T-helper 1 cell (primary cell): Measurements from ENCODE around the gene MED31.
A peak's percentile ranks its signal among the peaks of the same experiment; 100 is the strongest.
"Not testable (repeated sequence)": the region's sequence is repeated elsewhere in the genome, so short reads cannot be mapped to it uniquely, and the experiment has no call there.

Source experiments
- DNase-seq, 5 donors: peaks; one replicate each; pipeline ENCODE4 v3.0.0-alpha.2; 2012 to 2020
- total RNA-seq, 4 donors: gene quantifications; one replicate each; lab custom pipeline; 2026; lab: John Stamatoyannopoulos, UW

MED31 gene
- 18.2 to 29.2 (median 23.4) reads per million in 4 donors for total RNA-seq

DNA sequence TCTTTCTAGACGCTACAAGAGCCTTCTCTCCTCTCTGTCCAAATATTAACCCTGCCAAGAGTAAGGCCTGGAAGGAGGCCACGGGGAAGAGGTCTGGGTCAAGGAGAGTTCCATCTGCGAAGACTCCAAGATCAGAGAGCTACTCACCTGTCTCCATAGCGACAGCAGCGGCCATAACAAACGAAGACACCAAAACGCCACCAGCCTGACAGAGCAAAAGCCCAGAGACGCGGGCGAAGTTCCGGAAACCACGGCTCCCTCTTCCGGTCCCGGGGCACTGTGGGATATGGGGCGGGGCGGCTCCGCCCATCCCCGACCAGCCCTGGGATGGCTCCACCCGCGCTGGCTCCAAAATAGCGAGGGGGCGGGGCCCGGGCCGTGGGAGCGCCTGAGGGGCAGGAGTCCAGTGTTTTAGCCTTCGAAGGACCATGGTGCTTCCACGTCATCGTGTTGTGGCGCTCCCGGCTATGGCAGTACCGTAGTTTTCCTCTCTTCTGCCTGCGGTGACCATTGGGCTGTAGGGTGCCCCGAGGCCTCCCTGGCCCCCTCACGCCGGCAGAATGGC, at the start of gene MED31, which contains the start of gene C17orf100:
Gene MED31 (minus strand): TSS at position 252 of the 565 bp plus-strand sequence. CDS start 77 bp downstream, at position 175.
Gene C17orf100 (plus strand): TSS at position 409 of the 565 bp plus-strand sequence. CDS start 152 bp downstream, at position 561.
- peak; percentile 87 to 94 (median 92) for DNase-seq

DNA sequence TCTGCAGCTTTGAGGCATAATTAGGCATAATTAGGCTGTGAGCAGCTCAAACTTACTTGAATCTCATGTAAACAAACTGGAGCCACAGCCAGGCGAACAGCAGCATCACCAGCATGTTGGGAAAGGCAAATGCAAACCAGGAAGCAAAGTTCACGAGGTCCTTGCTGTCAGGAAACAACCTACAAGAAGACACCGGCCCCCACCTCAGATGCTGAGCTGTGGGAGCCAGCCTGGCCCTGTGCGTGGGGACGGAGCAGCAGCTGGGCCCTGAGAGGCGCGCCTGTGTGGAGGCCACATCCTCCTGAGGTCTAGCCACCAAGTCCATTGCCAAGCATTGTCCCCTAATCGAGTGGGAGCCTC, 49.5 kb upstream of the MED31 start:
- DNase-seq, result no peak

DNA sequence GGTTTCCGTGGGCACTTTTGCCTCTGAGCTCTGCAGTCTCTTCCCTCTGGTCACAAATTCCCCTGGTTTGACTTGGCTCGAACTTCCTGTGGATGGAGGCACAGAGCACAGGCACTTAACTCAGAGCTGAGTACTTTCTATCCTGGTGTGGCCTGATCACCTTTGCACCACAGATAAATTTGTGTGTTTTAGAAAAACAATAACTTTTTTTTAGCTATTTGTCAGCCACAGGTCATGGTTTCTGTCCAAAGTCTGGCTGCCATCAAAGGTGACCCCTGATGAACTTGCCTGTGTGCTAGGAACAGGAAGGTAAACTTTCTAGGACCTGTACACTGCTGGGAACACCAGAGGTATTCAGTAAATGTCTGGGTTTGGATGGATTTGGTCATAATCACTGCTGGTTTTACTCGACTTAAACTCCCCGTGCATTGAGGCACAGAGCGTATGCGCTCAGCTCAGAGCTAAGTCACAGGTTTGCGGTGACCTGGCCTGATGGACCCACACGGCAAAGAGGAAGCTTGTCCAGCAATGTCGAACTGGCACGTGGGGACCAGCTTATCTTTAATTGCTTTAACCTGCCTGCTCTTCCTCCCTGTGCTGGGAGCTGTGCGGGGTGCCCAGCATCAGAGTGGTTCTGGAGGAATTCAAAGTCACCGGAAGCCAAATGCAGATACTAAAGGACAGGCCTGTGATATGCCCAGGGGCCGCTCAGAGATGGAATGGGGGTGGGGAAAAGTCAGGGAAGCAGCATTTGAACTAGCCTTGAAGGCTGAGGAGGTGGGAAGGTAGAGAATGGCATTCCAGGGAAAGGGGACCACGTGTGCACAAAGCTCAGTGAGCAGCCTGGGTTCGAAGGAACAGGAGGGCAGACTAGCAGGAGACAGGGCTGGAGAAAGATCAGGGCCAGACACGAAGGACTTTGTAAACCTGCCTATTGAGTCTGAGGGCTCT, 48.9 kb upstream of the MED31 start:
- no peak for DNase-seq

DNA sequence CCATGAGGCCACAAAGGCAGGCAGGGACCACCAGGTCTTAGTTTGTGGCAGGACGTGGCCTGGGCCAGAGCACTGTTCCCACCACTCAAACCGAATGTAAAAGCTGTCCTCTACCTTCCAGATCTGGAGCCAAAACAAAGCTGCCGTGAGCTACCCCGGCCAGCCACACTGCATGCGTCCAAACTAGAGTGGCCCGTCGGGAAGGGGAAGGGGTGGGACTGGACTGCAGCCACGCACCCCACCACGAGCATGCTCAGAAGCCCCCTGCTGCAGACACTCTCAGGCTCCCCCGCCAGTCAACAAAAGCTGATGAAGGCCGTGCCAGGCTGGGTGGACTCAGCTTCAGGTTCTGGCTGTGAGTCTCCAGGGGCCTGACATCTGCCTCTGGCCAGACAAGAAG, 46.6 kb upstream of the MED31 start:
- DNase-seq, result no peak

DNA sequence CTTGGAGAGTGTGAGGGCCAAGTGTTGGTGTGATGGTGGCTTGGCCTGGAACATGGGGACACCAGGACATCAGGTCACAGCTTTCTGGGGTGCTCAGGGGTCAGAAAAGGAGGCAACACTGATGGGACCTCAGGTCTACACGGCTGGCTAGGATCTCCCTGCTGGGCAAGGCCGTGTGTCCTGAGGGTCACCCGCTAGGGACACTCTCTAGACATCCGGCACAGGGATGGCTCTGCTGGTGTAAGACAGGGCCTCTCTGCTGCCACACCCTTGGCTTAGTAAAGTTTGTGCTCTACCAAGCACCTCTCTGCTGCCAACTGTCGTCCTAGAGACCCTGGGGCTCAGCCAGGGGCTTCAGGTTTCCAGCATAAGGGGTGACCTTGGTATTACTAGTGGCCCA, 45.5 kb upstream of the MED31 start:
- DNase-seq, result no peak

DNA sequence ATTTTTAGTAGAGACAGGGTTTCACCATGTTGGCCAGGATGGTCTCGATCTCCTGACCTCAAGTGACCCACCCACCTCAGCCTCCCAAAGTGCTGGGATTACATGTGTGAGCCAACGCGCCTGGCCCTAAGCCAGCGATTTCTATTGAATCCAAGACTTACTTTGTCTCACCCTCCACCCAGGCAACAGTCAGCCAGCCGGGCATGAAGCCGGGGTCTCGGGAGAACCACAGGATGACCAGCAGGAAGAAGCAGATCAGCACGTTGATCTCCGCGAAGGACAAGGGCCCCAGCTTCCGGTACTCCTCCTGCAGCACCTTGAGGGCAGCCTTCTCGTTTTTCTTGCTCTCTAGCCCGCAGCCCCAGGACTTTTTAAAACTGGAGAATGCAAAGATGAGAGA, 44.2 kb upstream of the MED31 start:
- DNase-seq, result no peak

DNA sequence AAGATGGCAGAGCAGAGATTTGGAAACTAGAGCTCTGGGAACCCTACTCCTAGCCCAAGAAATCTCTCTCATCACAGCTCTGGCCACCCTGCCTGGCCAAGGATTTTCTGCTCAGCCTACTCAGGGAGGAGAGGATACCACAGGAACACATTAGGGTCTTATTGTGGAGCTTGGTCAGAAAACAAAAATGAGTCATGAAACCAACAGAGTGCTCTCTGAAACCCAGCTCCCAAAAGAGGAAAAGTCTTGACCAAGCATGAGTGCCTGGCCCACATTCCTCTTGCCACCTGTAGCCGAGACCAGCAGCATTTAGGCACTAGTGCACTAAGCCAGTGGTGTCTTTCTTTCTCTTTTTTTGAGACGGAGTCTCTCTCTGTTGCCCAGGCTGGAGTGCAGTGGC, 43.6 kb upstream of the MED31 start:
- DNase-seq, result no peak

DNA sequence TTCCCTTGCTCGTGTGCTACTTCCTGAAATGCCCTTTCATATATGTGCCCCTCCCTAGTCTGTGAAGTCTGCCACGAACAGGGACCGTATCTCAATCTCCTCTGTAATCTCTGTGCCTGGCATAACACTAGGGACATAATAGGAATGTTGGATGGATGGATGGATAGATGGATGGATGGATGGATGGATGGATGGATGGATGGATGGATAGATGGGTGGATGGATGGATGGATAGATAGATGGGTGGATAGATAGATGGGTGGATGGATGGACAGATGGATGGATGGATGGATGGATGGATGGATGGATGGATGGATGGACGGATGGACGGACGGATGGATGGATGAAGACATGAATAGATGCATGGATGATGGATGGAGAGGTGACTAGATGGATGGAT, 40.6 kb upstream of the MED31 start:
- DNase-seq, result not testable (repeated sequence)

DNA sequence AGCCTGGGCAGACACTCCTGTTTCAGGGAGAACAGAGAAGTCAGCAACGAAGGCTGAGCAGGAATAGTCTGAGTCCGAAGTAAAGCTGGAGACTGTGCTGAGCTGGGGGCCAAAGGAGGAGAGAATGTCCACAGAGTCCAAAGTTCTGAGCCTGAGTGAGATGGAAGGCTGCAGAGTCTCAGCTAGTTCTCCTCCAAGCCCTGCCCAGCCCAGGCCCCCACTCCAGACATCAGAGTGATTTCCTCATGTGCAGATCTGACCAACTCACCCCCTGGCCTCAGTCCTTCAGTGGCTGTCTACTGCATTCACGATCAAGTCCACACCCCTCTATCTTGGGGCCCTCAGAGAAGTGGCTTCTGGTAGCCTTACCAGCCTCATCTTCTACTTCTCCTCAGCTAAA, 40.1 kb upstream of the MED31 start:
- DNase-seq, result no peak

DNA sequence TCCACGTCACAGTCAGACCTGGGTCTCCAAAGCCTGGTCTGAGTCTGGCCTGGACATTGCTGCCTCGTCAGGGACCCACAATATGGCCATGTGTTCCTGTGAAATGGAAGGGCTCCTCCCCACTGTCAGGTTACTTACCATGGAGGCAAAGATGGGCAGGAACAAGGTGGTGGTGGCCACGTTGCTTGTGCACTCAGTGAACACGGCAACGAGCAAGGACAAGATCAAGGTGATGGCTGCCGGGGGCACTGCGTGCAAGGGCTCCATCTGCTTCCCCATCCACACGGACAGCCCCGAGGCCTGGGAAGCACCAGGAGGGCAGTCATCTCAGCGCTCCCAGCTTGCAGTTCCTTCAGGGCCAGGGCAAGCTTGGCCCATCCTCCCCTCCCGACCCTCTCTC, 39.2 kb upstream of the MED31 start:
- no peak for DNase-seq

DNA sequence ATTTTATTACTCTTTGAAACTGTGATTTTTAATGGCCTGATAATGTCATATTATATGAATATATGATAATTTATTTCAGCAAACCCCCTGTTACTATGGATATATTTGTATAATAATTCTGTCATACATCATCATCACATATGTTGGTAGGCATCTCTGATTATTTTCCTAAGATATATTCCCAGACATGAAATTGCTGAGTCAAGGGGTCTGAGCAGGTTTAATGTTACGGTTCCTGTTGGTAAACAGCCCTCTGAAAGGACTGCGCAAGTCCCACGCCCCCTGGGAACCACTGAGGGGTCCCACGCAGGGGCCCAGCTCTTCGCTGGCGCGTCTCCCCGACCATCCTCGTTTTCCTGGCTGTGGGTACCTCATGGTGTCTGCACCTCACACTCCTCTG, 37.5 kb upstream of the MED31 start:
- no peak for DNase-seq

DNA sequence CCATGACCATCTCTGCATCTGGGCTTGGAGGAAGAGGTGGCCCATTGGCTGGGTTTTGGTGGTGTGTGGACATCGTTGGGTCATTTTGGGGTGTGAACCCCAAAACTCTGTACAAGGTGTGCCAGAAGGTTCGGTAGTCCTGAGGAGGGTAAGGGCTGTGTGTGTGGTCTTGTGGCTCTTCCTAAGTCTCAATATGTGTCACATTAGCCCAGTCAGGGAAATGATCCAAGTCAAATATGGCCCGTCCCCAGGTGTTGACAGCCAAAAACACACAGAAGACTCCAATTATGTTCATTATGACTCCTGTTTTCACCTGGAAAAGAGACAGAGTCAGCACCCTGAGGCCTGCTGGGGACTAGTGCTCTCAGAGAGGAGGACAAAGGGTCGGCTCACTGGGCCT, 34.6 kb upstream of the MED31 start:
- no peak for DNase-seq

DNA sequence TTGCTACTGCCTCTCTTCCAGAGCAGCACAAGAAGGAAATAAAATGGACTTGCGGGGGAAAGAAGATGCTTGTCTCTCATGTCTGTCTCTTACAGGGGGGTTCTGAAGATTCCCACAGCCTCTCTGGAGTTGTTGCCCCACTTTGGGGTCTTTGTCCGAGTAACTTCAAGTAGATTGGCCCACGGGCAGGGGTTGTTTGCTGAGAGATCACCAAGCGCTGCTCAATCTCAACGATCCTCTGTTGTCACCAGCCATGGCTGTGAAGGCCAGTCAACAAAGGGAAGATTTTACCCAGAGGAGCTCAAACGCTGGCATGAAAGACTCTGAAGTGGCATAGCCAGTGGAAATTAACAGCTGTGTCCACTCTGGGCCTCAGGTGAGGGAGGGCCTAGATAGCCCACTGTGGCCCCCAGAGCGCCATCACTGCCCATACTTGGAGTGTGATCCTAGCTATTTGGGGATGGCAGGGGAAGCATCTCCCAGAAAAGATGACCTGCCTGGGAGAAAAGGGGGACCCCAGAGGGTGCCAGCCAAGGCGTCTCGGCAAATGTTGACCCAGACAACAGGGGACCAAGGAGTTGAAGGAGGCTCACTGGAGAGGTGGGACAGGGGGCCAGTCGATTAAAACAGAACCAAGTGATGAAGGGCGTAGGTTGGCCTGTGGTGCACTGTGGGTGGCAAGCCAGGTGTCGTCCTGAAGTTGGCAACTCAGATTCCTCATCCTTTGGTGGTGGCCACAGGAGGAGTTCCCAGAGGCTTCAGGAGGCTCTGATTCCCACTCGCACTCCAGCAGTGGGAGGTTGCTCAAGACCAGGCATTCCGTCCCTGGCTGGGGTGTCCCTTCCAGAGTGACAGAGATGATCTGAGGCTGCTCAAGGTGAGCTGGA, 33.7 kb upstream of the MED31 start:
- no peak for DNase-seq

DNA sequence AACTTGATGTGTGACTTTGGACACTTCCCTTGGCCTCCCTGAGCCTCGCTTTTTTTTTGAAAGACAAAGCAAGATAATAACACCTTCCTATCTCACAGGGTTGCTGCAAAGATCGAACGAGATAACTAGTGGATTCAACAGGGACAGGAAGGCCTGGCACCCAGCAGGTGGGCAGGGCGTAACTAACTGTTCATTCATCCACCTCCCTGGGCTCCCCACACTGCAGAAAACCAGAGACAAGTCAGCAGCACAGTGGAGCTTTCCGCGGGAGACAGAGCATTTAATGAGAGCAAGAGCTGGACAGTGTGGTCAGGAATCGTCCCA, 33.0 kb upstream of the MED31 start:
- no peak for DNase-seq

DNA sequence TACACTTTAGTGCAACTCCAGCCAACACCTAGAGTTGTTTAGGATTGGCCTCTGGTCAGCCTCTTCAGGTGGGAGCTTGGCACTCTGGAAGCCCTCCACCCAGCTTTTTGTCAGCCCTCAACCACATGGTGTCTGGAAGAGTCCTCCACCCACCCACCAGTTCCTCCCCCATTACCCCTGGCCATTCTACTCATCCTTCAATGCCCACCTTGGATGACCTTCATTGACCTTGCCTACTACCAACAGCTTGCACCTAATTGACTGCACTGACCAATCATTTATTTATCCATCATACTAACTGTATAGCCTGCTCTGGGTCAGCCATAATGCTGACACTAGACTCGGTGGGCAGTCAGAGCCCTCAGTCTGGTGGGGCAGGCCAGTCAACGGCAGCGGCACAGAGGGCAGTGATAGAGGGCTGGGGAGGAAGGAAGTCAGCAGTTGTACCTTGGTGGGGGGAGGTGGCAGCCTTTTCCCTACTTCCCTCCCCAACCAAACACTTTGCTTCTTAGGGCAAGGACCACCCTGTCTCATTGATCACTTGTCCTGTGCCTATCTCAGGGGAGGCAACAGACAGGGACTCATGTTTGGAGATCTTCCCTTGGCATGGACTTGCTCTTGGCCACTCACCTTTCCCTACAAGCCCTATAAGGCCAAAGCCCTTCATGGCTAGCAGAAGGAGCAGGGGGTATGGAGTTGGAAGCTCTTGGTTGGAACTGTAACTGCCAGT, 32.5 kb upstream of the MED31 start:
- no peak for DNase-seq

DNA sequence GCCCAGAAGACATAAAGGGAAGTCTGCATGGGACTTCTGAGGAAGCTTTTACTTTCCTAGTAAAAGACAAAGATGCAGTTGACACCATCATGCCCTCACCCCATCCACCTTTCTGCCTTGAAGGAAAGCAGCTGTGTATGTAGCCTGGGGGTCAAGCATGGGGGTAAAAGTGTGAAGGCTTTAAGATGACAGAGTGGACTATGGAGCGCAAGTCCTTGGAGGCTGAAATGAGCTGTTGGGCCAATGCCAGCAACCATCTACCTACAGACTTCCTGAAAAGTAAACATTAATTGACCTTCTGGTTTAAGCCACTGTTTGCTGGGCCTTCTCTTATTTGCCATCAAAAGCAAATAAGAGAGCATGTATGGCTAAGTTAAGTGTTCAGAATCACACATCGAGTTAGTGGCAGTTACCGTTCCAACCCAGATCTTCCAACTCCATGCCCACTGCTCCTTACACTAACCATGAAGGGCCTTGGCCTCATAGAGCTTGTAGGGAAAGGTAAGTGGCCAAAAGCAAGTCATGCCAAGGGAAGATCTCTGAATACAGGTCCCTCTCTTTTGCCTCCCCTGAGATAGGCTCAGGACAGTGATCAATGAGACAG, 31.8 kb upstream of the MED31 start:
- DNase-seq, result no peak

DNA sequence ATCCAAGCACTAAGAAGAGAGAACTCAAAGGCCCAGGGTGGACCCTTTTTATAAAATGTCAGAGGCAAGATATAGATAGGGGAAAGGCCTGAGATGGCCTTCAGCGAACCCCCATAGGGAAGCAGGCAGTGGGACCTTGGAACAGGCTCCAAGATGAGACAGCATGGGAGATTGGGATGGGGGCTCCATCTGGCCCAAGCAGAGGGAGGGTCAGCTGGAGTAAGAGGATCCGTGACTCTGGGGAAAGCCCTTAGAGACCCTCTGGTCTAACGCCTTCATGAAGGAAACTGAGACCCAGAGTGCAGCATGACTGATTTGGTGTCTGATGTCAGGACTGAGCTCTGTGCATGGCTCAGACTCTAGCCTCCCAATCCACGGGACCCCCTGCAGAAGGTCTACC, 30.9 kb upstream of the MED31 start:
- DNase-seq, result no peak

DNA sequence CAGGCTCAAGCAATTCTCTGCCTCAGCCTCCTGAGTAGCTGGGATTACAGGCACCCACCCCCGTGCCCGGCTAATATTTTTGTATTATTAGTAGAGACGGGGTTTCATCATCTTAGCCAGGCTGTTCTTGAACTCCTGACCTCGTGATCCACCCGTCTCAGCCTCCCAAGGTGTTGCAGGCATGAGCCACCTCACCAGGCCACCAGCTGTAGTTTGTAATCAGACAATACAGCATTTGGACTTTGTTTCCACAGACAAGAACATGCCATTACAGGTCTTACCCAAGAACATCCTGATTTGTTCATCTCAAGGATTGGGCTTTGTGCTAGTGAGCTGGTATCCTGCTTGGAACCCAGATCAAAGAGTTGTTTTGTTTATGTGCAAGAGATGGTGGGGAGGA, 30.3 kb upstream of the MED31 start:
- no peak for DNase-seq

DNA sequence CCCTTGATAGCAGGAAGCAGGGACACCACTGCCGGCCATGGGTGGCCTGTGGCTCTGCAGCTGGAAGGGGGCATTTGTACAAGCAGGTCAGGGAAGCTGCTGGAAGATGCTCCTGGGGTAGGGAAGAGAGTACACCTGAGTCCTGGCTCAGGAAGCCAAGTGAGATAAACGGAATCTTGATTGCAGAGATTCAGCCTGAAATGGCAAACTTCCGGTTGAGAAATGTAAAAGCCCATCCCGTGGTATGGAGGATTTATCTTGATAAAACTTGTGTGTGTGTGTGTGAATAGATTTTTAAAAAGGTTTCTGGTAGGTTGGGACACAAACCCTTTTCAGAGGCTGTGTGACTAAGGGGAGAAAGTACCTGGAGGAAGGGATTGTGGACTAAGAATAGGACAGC, 29.8 kb upstream of the MED31 start:
- no peak for DNase-seq

DNA sequence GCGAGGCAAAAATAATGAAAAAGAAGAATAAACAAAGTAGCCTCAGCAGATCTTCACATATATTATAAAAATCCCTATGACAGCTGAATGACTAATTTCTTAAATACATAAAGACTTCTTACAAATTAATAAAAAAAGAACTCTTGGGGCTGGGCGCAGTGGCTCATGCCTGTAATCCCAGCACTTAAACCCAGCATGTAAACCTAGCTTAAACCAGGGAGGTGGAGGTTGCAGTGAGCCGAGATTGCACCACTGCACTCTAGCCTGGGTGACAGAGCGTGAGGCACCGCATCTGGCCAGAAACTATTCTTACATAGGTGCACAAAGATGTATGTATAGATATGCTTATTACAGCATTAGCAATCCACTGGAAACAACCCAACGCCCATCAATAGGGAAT, 27.8 kb upstream of the MED31 start:
- no peak for DNase-seq

DNA sequence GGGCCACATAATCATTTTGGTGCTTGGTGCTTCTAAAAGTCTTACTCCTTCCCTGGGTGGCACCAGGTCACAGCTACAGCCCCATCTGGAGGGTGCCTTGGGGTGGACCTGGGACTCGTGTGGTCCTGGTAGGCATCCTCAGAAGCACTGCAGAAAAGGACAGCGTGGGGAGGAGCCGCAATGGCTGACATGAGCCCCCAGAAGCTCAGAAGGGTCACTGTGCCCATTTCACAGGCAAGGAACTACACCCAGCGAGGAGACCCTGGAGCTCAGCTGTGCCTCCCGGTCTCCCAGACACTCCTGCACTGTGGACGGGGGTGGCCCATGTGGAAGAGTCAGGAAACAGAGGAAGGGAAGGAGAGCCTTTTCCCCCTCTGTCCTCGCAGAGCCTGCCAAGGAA, 26.5 kb upstream of the MED31 start:
- no peak for DNase-seq

DNA sequence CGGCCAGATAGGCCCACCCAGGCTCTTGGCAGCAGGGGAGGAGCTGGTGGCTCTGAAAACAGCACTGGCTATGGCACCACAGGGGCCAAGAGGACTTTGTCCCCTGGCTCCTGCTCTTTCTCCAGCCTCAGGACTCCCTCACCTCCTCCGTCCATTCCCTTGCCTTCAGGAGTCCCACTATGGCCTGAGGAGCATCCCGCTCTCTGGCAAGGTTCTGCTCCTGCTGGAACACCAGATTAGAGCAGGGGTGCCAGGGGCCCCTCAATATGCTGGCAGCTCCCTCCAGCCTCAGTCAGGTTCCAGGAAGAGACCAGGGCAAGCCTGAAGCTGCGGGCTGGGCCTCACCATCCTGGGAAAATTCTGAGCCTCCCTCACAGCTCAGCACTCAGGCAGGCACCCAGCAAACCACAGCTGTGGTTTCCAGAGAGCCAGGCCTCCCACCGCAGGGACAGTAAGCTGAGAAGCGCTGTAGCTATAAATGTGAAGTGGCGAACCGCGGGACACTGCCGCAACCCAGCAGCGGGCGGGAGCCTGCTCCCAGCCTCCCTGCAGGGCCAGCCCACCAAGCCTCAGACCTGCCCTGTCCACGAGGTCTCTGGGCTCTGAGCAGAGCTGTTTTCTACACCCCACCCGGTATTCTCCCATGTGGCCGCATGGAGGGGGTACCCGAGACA, 25.9 kb upstream of the MED31 start:
- DNase-seq, result no peak
